Ascending aorta (tissue), 2 donors: ENCODE data around the gene LRCH2. TPM values are rescaled to one million over a fixed set of nuclear protein-coding genes. Genes with fewer than 3 reads are reported as not detected.

Experiments
- DNase-seq, 2 donors: peaks; one replicate each; pipeline ENCODE4 v3.0.0-alpha.2; 2019; ENCODE audit warnings: low spot score in 2 of 2
- H3K27ac ChIP-seq, 2 donors: fragments of 200-600 bp; sonication (generic); one replicate each; pipeline ENCODE4 v1.5.1; 2016 to 2017; ENCODE audit warnings: mild to moderate bottlenecking in 1 of 2
- H3K27me3 ChIP-seq: fragments of 200-600 bp; sonication (generic); one replicate; pipeline ENCODE4 v1.5.1; 2017
- H3K36me3 ChIP-seq, 2 donors: fragments of 200-600 bp; sonication (generic); one replicate each; pipeline ENCODE4 v1.5.1; 2016
- H3K4me1 ChIP-seq, 2 donors: fragments of 200-600 bp; sonication (generic); one replicate each; pipeline ENCODE4 v1.5.1; 2016 to 2017; ENCODE audit warnings: mild to moderate bottlenecking in 1 of 2
- H3K4me3 ChIP-seq, 2 donors: fragments of 200-600 bp; sonication (generic); one replicate each; pipeline ENCODE4 v1.5.1; 2016 to 2017; ENCODE audit warnings: mild to moderate bottlenecking in 1 of 2
- H3K9me3 ChIP-seq, 2 donors: fragments of 200-600 bp; sonication (generic); one replicate each; pipeline ENCODE4 v1.5.1; 2016
- CTCF ChIP-seq, 3 experiments: fragments of 200-600 bp in 2 of 3; fragments of 450-650 bp in 1 of 3; sonication (generic) in 2 of 3; IDR thresholded peaks; one replicate each; pipeline ENCODE4 v1.5.1; 2016 to 2019; ENCODE audit warnings: antibody characterized with exemption in 3 of 3, mild to moderate bottlenecking in 1 of 3, moderate library complexity in 1 of 3
- intact Hi-C: fragments of 100-400 bp; cut with DNase I; formaldehyde crosslinking; loops from one replicate; pipeline ENCODE4 v1.15.1; 2023
- total RNA-seq: library from RNA; depleted of rRNA; stranded (reverse); fragments of >200 nt; gene quantifications from one replicate; pipeline ENCODE4 v1.1.0, GENCODE V29; 2016

Gene LRCH2
- total RNA-seq, 1 donor from 2014 or later: 5.2 TPM

DNA sequence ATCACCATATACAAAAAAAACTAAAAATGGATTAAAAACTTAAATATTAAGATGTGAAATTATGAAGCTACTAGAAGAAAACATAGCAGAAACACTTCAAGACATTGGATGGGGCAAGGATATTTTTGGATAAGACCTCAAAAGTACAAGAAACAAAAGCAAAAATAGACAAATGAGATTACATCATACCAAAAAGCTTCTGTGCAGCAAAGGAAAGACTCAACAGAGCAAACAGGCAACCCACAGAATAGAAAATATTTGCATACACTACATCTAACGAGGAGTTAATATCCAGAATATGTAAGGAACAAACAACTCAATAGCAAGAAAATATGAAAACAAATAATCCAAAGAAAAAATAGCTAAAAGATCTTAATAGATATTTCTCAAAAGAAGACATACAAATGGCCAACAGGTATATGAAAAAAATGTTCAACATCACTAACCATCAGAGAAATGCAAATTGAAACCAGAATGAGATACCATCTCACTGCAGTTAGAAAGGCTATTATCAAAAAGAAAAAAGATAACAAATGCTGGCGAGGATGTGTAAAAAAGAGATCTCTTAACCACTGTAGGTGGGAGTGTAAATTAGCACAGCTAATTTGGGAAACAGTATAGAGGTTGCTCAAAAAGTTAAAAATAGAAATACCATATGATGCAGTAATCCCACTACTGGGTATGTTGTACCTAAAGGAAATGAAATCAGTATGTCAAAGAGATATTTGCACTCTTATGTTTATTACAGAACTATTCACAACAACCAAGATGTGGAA is 17.8 kb upstream of the LRCH2 start:
- no peaks in the 10 kb centered on the region for H3K9me3 ChIP-seq
- H3K36me3 ChIP-seq: no peaks in the 10 kb centered on the region
- H3K27me3 ChIP-seq: no peaks in the 10 kb centered on the region
- no peak for TF ChIP-seq CTCF (IDR thresholded peaks at IDR 0.05)
- H3K4me3 ChIP-seq: no peak overlapping the region
- no peak overlapping the region for H3K27ac ChIP-seq
- H3K4me1 ChIP-seq: no peaks in the 10 kb centered on the region
- intact Hi-C loops: no loop called here
- DNase-seq: no peak

DNA sequence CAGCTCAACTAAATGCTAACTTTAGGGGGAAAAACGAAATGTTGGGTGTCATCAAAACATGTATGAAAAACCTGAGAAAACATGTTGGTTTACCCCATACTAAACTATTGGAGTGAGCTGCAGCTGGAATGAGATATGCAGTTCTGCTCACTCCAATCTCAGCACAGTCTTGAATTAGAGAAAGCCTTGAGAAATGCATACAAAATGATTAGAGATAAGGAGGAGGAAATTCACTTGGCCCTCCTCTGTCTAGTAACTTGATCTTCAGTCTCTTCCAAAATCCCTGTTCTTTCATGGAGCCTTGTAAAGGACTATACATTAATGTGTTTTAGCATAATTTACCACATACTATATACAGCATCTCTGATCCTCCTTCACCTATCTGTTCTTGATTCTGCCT is 3.2 kb upstream of the LRCH2 start:
- Histone ChIP-seq H3K9me3 (no peaks in the 10 kb centered on the region), H3K27ac (no peak overlapping the region), H3K27me3 (no peaks in the 10 kb centered on the region), H3K36me3 (no peaks in the 10 kb centered on the region), H3K4me3 (no peak overlapping the region), H3K4me1 (no peaks in the 10 kb centered on the region)
- intact Hi-C loops: loop anchor here (10.0 kb wide), 2 partner anchors 88 to 328 kb away; partner anchors contain the start of gene PLS3
- no peak for TF ChIP-seq CTCF (IDR thresholded peaks at IDR 0.05)
- no peak for DNase-seq

DNA sequence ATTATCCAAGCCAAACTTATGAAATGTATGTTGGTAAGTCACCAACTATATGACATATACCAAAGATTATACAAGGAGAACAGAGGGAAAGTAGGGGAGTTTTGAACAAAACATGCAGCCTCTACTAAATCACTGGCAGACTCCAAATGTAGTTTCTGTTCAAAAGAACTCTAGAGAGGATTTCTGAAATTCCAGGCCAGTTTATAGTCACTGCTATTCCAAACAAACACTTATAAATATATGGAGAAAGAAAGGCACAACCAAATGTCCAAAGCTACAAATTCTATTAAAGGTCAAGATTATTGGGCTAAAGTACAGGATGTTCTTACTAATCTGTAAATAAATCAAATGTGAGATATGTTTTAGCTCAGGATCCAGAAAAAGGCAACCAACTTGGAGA is 2.7 kb upstream of the LRCH2 start:
- H3K27ac ChIP-seq: no peak overlapping the region
- DNase-seq: no peak
- intact Hi-C loops: loop anchor here (10.0 kb wide), 2 partner anchors 88 to 328 kb away; partner anchors contain the start of gene PLS3

GRCh38 chrX:115234461-115234860 is 565 bp upstream of the LRCH2 start:
- TF ChIP-seq CTCF (IDR thresholded peaks at IDR 0.05): no peak
- Histone ChIP-seq H3K27ac (peak overlapping the region; percentile 67 to 84), H3K9me3 (no peaks in the 10 kb centered on the region), H3K36me3 (no peaks in the 10 kb centered on the region), H3K4me1 (no peaks in the 10 kb centered on the region), H3K4me3 (peak overlapping the region; percentile 55 to 79), H3K27me3 (no peaks in the 10 kb centered on the region)
- DNase-seq: no peak
- intact Hi-C loops: loop anchor here (5.0 to 10.0 kb wide), 3 partner anchors 90 to 458 kb away; partner anchors contain the start of gene PLS3

More for the DNA sequence above, 2.7 kb upstream of the LRCH2 start:
- Histone ChIP-seq H3K36me3 (no peaks in the 10 kb centered on the region), H3K9me3 (no peaks in the 10 kb centered on the region), H3K4me3 (no peak overlapping the region), H3K4me1 (no peaks in the 10 kb centered on the region), H3K27me3 (no peaks in the 10 kb centered on the region)
- no peak for TF ChIP-seq CTCF (IDR thresholded peaks at IDR 0.05)

DNA sequence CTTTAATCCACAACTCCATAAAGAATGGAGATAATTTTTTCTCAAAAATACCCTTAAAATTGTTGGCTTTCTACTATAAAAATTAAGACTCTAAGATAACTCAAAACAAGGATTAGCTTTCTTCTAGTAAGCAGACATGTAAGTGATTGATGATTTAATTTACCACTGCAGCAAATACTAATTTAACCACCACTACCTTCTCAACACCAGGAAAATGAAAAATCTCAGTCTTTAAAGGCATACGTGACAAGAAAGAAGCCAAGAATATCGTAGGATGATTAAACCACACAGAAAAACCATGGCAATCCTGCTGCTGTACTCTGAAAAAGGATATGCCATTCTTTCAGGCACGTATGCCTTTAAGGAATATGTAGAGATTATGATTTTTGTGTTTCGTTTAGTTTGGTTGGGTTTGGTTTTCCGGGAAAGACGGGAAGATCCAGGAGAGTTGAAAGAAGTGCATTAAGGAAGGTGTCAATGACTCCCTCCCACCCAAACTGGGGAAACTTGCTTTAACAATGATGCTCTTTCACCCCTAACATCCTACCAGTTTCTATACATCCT is 881 bp downstream of the LRCH2 start:
- Histone ChIP-seq H3K4me3 (peak overlapping the region; percentile 55 to 79), H3K27me3 (no peaks in the 10 kb centered on the region), H3K27ac (peak overlapping the region; percentile 67 to 84), H3K4me1 (no peaks in the 10 kb centered on the region), H3K36me3 (no peaks in the 10 kb centered on the region), H3K9me3 (no peaks in the 10 kb centered on the region)
- no peak for DNase-seq
- intact Hi-C loops: loop anchor here (5.0 to 10.0 kb wide), 3 partner anchors 92 to 459 kb away; partner anchors contain the start of gene PLS3
- no peak for TF ChIP-seq CTCF (IDR thresholded peaks at IDR 0.05)
